ENCODE data around the gene ZNF660.
"Not testable (repeated sequence)": the region's sequence is repeated elsewhere in the genome, so short reads cannot be mapped to it uniquely, and the experiment has no call there.

GRCh38 chr3:44544811-44545210, 40.0 kb upstream of the ZNF660 start:
- not testable (repeated sequence) for TF ChIP-seq EZH2 (IDR thresholded peaks at IDR 0.05; ENCODE audit: borderline replicate concordance, low read depth, low read length, poor library complexity, severe bottlenecking); CTCF (conservative IDR thresholded peaks at IDR 0.05; ENCODE audit: low read depth, low read length)

All from A673 (cell line).